Lower leg skin (tissue), 3 donors: ENCODE results near the gene TAPBP.

Experiments
- POLR2A ChIP-seq, 2 donors: fragments of 450-650 bp; IDR thresholded peaks; one replicate each; pipeline ENCODE4 v1.6.1; 2016 to 2017; ENCODE audit warnings: antibody characterized with exemption in 2 of 2, mild to moderate bottlenecking in 1 of 2, moderate library complexity in 1 of 2
- TF ChIP-seq, protein P1 (sequence below), 3 donors: fragments of 450-650 bp; IDR thresholded peaks; one replicate each; pipeline ENCODE4 v1.5.1; 2016; ENCODE audit warnings: antibody characterized with exemption in 3 of 3, mild to moderate bottlenecking in 3 of 3, moderate library complexity in 2 of 3

DNA sequence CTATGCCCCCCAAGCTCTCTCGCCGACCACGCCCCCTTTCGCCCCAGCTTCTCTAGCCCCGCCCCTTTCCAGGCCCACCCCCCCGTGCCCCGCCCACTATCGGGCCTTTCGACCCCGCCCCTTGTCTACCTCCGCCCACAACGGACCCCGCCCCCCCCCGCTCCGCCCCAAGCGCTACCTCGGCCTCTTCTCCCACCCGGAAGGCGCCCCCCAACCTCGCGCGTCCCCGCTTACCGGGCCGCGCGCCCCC lies 3.5 kb upstream of the TAPBP start:
- TF ChIP-seq, protein P1, sequence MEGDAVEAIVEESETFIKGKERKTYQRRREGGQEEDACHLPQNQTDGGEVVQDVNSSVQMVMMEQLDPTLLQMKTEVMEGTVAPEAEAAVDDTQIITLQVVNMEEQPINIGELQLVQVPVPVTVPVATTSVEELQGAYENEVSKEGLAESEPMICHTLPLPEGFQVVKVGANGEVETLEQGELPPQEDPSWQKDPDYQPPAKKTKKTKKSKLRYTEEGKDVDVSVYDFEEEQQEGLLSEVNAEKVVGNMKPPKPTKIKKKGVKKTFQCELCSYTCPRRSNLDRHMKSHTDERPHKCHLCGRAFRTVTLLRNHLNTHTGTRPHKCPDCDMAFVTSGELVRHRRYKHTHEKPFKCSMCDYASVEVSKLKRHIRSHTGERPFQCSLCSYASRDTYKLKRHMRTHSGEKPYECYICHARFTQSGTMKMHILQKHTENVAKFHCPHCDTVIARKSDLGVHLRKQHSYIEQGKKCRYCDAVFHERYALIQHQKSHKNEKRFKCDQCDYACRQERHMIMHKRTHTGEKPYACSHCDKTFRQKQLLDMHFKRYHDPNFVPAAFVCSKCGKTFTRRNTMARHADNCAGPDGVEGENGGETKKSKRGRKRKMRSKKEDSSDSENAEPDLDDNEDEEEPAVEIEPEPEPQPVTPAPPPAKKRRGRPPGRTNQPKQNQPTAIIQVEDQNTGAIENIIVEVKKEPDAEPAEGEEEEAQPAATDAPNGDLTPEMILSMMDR (IDR thresholded peaks at IDR 0.05): no peak
- TF ChIP-seq POLR2A (IDR thresholded peaks at IDR 0.05): no peak
